GM12878 (cell line): Measurements from ENCODE around the gene UFM1. TPM values are rescaled to one million over a fixed set of nuclear protein-coding genes. Genes with fewer than 3 reads are reported as not detected.

ENCODE experiments used
- ATAC-seq: fragments of 200-7000 bp; cut with Tn5 transposase; 3 replicates; pipeline ENCODE4 v1.9.1; 2020; ENCODE audit warnings: mild to moderate bottlenecking, moderate library complexity
- BruUV-seq: library from RNA; stranded (reverse); fragments of 400-500 nt; replicated peaks from 2 replicates; lab custom pipeline; 2021; lab: Mats Ljungman, UMichigan
- CTCF ChIA-PET: fragments of 300-600 bp; sonication (Branson Sonifier 250); formaldehyde crosslinking; extraction: SDS; loops from one replicate; lab custom pipeline; 2021; ENCODE audit warnings: inconsistent platforms; lab: Yijun Ruan, JAX
- POLR2A ChIA-PET: fragments of 350-600 bp; formaldehyde crosslinking; extraction: SDS; loops from one replicate; lab custom pipeline; 2021; ENCODE audit warnings: inconsistent platforms; lab: Charles Lee
- RAD21 ChIA-PET: fragments of 300-600 bp; sonication (Branson Sonifier 250); formaldehyde crosslinking; loops from one replicate; lab custom pipeline; 2023; ENCODE audit warnings: antibody characterized with exemption; ENCODE audit not compliant: unreplicated experiment; lab: Charles Lee
- SMC1A ChIA-PET: fragments of 300-600 bp; sonication (Branson Sonifier 250); formaldehyde crosslinking; loops from one replicate; lab custom pipeline; 2023; ENCODE audit not compliant: unreplicated experiment, uncharacterized antibody; lab: Charles Lee
- DNase-seq: peaks from one replicate; pipeline ENCODE4 v3.0.0-alpha.2; 2011; ENCODE audit warnings: low read depth, low spot score
- FAIRE-seq: peaks from 3 replicates; lab custom pipeline; 2011; peaks lifted over from hg19 to GRCh38; lab: Jason Lieb, UNC
- H2AFZ ChIP-seq: 2 replicates; pipeline ENCODE4 v1.6.0; 2011; ENCODE audit warnings: low read depth, low read length, control low read depth; ENCODE audit not compliant: control insufficient read depth
- H3K27ac ChIP-seq: 2 replicates; pipeline ENCODE4 v1.5.1; 2011; ENCODE audit warnings: control low read depth; ENCODE audit not compliant: control insufficient read depth, insufficient read depth
- H3K27me3 ChIP-seq, 2 experiments: replicated peaks in 1 of 2; 2 replicates each; pipeline versions ENCODE4 v1.6.0 to v1.6.1; 2011; ENCODE audit warnings: low read length in 1 of 2; ENCODE audit not compliant: control insufficient read depth in 2 of 2, insufficient read depth in 2 of 2
- H3K36me3 ChIP-seq, 2 experiments: 2 replicates each; pipeline ENCODE4 v1.5.1; 2011; ENCODE audit warnings: low read length in 1 of 2; ENCODE audit not compliant: control insufficient read depth in 2 of 2, insufficient read depth in 2 of 2
- H3K4me1 ChIP-seq: 2 replicates; pipeline ENCODE4 v1.6.1; 2011; ENCODE audit warnings: mild to moderate bottlenecking, low read length, moderate library complexity, mixed read lengths; ENCODE audit not compliant: control insufficient read depth, insufficient read depth
- H3K4me2 ChIP-seq: 2 replicates; pipeline ENCODE4 v1.6.0; 2011; ENCODE audit warnings: control low read depth; ENCODE audit not compliant: control insufficient read depth, insufficient read depth
- H3K4me3 ChIP-seq: fragments of 200-600 bp; sonication (generic); 2 replicates; pipeline ENCODE4 v1.5.1; 2016
- H3K79me2 ChIP-seq: 2 replicates; pipeline ENCODE4 v1.6.0; 2011; ENCODE audit warnings: low read length; ENCODE audit not compliant: control insufficient read depth, insufficient read depth
- H3K9ac ChIP-seq: 2 replicates; pipeline ENCODE4 v1.8.0; 2011; ENCODE audit warnings: low read length, control low read depth, mixed read lengths; ENCODE audit not compliant: control insufficient read depth, insufficient read depth
- H3K9me3 ChIP-seq: replicated peaks from 3 replicates; pipeline ENCODE4 v1.5.1; 2011; ENCODE audit warnings: mild to moderate bottlenecking, low read length; ENCODE audit not compliant: control insufficient read depth, insufficient read depth
- H4K20me1 ChIP-seq: 2 replicates; pipeline ENCODE4 v1.6.0; 2011; ENCODE audit not compliant: control insufficient read depth, insufficient read depth
- BRCA1 ChIP-seq: IDR thresholded peaks from 2 replicates; pipeline ENCODE4 v1.6.1; 2011; ENCODE audit warnings: low read depth, low read length, improper control_type of control experiment
- CEBPZ ChIP-seq: fragments of 150-350 bp; IDR thresholded peaks from 2 replicates; pipeline ENCODE4 v1.6.1; 2016; ENCODE audit warnings: low read depth, low read length
- CREM ChIP-seq: IDR thresholded peaks from 2 replicates; pipeline ENCODE4 v1.6.1; 2014; ENCODE audit warnings: antibody characterized with exemption, low read depth
- HDAC6 ChIP-seq: fragments of 200-600 bp; sonication (generic); IDR thresholded peaks from one replicate; pipeline ENCODE4 v1.8.0; 2017; ENCODE audit warnings: antibody characterized with exemption; ENCODE audit not compliant: unreplicated experiment
- IRF5 ChIP-seq: fragments of 450-650 bp; IDR thresholded peaks from 2 replicates; pipeline ENCODE4 v1.6.1; 2017; ENCODE audit warnings: borderline replicate concordance
- KAT2A ChIP-seq: conservative IDR thresholded peaks from 2 replicates; pipeline ENCODE4 v1.6.1; 2011; ENCODE audit warnings: low read depth, low read length; ENCODE audit not compliant: control insufficient read depth
- MYC ChIP-seq: IDR thresholded peaks from 2 replicates; pipeline ENCODE4 v1.6.1; 2011; ENCODE audit warnings: mild to moderate bottlenecking, low read length, moderate library complexity, inconsistent platforms; ENCODE audit not compliant: insufficient read depth, insufficient replicate concordance, insufficient read length, severe bottlenecking
- RAD21 ChIP-seq: IDR thresholded peaks from 2 replicates; pipeline ENCODE4 v1.6.1; 2011; ENCODE audit warnings: mild to moderate bottlenecking, low read depth, low read length, moderate library complexity; ENCODE audit not compliant: insufficient read depth
- SIN3A ChIP-seq: IDR thresholded peaks from 2 replicates; pipeline ENCODE4 v1.6.1; 2012; ENCODE audit warnings: low read depth, low read length, improper control_type of control experiment
- SMARCA5 ChIP-seq: fragments of 450-650 bp; IDR thresholded peaks from 2 replicates; pipeline ENCODE4 v1.6.1; 2017; ENCODE audit warnings: mild to moderate bottlenecking
- SP1 ChIP-seq: IDR thresholded peaks from one replicate; pipeline ENCODE4 v1.6.1; 2011; ENCODE audit warnings: low read depth, low read length
- WRNIP1 ChIP-seq: IDR thresholded peaks from 2 replicates; pipeline ENCODE4 v1.6.1; 2011; ENCODE audit warnings: low read depth, low read length, improper control_type of control experiment, borderline replicate concordance
- WGBS: methylation state at CpG from one replicate; pipeline ENCODE4 v1.1.6; 2016; ENCODE audit warnings: low lambda C conversion rate; ENCODE audit not compliant: insufficient replicate concordance, insufficient coverage; ENCODE audit errors: missing lambda C conversion rate; 5-methylcytosine and 5-hydroxymethylcytosine counted together
- in situ Hi-C: fragments of 300-500 bp; cut with MboI; formaldehyde crosslinking; loops from 9 replicates; pipeline ENCODE4 v1.14.3; 2018; ENCODE audit warnings: mixed read lengths
- intact Hi-C: fragments of 100-400 bp; cut with micrococcal nuclease; formaldehyde crosslinking; loops from one replicate; pipeline ENCODE4 v1.14.2; 2022; ENCODE audit not compliant: unreplicated experiment
- polyA plus RNA-seq, 11 experiments: library from polyadenylated mRNA; depleted of rRNA in 4 of 11; unstranded in 6 of 11; stranded (reverse) in 5 of 11; fragments of >200 nt; fragmentation: Nextera tagmentation in 4 of 11; fragmentation: Illumina TruSeq in 1 of 11; extraction: Ambion mirVana in 4 of 11; extraction: Trizol in 1 of 11; gene quantifications; 1 replicate in 1 of 11; 2 replicates in 10 of 11; pipeline versions ENCODE4 v1.2.1 to v1.2.3, GENCODE V29; 2011 to 2016; ENCODE audit warnings: inconsistent platforms in 2 of 11, missing spikeins in 2 of 11, low read depth in 1 of 11
- total RNA-seq, 4 experiments: library from RNA; depleted of rRNA in 3 of 4; stranded (reverse); fragments of >200 nt in 3 of 4; fragmentation: Illumina TruSeq in 1 of 4; extraction: Trizol in 1 of 4; gene quantifications; 2 replicates each; pipeline versions ENCODE4 v1.2.1 to v1.2.3, GENCODE V29; 2013 to 2021

Gene UFM1
- total and polyA plus RNA-seq, 10 of the 15 experiments (the other 5 are each of a cell fraction or from before 2014, with no cell fraction given) = 40.8 to 96.5 (median 73.8) TPM

GRCh38 chr13:38346764-38347163, 2.9 kb upstream of the UFM1 start:
- Histone ChIP-seq H3K36me3 (peaks cover 0 to 4% of the 10 kb centered on the region in 2 experiments; a peak in 1 of 4 replicates), H3K27ac (no peak overlapping the region), H3K4me2 (no peak overlapping the region), H3K9me3 (no peaks in the 10 kb centered on the region), H3K4me1 (peaks cover 7% of the 10 kb centered on the region; the same call in 1 of the 2 replicates), H2AFZ (no peak overlapping the region), H3K9ac (no peak overlapping the region), H3K79me2 (peaks cover 21% of the 10 kb centered on the region), H3K27me3 (no peaks in the 10 kb centered on the region), H3K4me3 (no peak overlapping the region), H4K20me1 (no peaks in the 10 kb centered on the region)
- intact Hi-C loops = loop anchor here (5.0 to 10.0 kb wide), 2 partner anchors 71 to 688 kb away; partner anchors contain the start of genes NHLRC3 and PROSER1
- BruUV-seq = no TSS peak
- POLR2A ChIA-PET = no interaction called here
- in situ Hi-C loops = no loop called here
- 66% methylated on average over 2 of the region's 2 CpGs for WGBS
- TF ChIP-seq KAT2A = no peak
- no peak for TF ChIP-seq HDAC6
- no peak for TF ChIP-seq MYC
- CTCF ChIA-PET = no interaction called here
- ATAC-seq (no peak), DNase-seq (no peak), FAIRE-seq (no peak)
- SMC1A ChIA-PET = no interaction called here
- RAD21 ChIA-PET = no interaction called here

GRCh38 chr13:38348861-38349389, 726 bp upstream of the UFM1 start:
- Histone ChIP-seq H3K4me2 (peak overlapping the region; percentile 64), H2AFZ (peak overlapping the region; percentile 91), H3K4me3 (peak overlapping the region; percentile 84), H3K4me1 (peaks cover 7% of the 10 kb centered on the region; the same call in 1 of the 2 replicates), H4K20me1 (no peaks in the 10 kb centered on the region), H3K9me3 (no peaks in the 10 kb centered on the region), H3K79me2 (peaks cover 27% of the 10 kb centered on the region), H3K27ac (peak overlapping the region; percentile 47; the same call in 1 of the 2 replicates), H3K9ac (peak overlapping the region; percentile 56), H3K27me3 (no peaks in the 10 kb centered on the region), H3K36me3 (peaks cover 0 to 4% of the 10 kb centered on the region in 2 experiments; a peak in 1 of 4 replicates)
- POLR2A ChIA-PET = interaction anchor here (0.8 to 1.7 kb wide), 3 partner anchors 8 to 13 kb away, joined by 3 to 8 read pairs (median 7); no protein-coding TSS in a partner anchor
- RAD21 ChIA-PET = interaction anchor here (0.8 to 1.6 kb wide), 4 partner anchors 10 to 82 kb away, joined by 3 to 5 read pairs (median 4); no protein-coding TSS in a partner anchor
- FAIRE-seq = no peak
- under 1% methylated on average over 15 of the region's 15 CpGs for WGBS
- ATAC-seq = peak; percentile 24
- BruUV-seq = TSS peak; percentile 87
- in situ Hi-C loops = no loop called here
- no peak for DNase-seq
- SMC1A ChIA-PET = interaction anchor here (0.6 to 2.0 kb wide), 8 partner anchors 9 to 233 kb away, joined by 3 to 7 read pairs (median 4); no protein-coding TSS in a partner anchor
- CTCF ChIA-PET = interaction anchor here (1.1 kb wide), 1 partner anchor 34 kb away, joined by 4 read pairs; no protein-coding TSS in a partner anchor
- intact Hi-C loops = loop anchor here (5.0 to 10.0 kb wide), 2 partner anchors 68 to 686 kb away; partner anchors contain the start of genes NHLRC3 and PROSER1
- TF ChIP-seq WRNIP1 (no peak), IRF5 (no peak), SP1 (no peak), RAD21 (no peak), SIN3A (no peak), BRCA1 (no peak), CEBPZ (no peak), SMARCA5 (no peak), CREM (no peak)
